GM19455 (cell line): ENCODE results near the gene SLC4A8.

Experiments
- ATAC-seq: cut with Tn5 transposase; IDR thresholded peaks from one replicate; pipeline ENCODE4 v1.9.1; 2021; ENCODE audit not compliant: unreplicated experiment

Gene SLC4A8

DNA sequence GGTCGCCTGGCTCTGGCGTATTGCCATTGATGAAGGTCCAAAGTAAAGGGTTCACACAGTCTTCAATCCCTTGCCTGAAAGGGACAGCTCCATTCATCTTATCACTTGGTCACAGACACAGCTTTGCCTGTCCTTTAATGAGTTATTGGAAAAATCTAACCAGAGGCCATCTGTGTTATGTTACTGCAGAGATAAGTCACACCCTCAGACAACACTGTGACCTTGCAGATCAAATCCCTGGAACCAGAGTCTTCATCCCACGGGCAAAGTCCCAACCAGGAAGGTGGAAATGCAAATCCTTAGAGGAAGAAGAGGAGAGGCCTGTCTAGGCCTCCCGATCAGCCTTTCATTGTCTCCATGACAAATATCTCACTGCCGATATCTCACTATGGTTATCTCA, 98.1 kb downstream of the SLC4A8 start:
- no peak for ATAC-seq

DNA sequence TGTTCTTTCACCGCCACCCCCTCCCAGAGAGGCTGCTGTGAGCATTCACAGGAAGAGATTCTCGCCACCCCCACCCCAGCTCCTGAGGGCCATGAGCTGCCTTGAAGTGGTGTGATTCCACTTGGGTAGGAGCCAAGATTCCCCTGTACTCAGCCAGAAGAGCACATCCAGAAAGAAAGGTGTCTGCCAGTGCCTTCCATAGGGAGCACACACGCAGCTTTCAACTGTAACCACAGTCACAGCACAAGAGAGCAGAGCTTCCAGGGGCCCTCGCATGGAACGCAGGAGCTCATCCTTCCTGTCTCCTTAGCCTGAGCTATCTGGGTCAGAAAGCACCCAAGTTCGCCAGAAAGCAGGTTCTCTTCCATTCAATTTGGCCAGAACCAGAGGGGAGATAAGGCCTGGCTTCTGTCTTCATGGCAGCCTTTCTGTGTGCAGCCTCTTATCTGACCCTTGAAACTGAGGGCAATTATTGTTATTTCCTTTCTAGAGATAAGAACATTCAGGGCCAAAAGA, 99.8 kb downstream of the SLC4A8 start:
- ATAC-seq = no peak

DNA sequence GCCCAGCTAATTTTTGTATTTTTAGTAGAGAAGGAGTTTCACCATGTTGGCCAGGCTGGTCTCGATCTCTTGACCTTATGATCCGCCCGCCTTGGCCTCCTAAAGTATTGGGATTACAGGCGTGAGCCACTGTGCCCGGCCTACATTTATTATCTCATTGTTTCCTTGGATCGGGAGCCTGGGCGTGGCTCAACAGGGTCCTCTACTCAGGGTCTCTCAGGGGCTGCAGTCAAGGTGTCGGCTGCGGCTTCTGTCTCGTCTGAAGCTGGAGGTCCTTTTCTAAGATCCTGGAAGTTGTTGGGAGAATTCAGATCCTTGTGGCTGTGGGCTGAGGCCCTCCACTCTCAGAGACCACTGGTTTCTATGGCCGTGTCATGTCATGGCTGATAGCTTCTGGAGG, 100.9 kb downstream of the SLC4A8 start:
- ATAC-seq = no peak

DNA sequence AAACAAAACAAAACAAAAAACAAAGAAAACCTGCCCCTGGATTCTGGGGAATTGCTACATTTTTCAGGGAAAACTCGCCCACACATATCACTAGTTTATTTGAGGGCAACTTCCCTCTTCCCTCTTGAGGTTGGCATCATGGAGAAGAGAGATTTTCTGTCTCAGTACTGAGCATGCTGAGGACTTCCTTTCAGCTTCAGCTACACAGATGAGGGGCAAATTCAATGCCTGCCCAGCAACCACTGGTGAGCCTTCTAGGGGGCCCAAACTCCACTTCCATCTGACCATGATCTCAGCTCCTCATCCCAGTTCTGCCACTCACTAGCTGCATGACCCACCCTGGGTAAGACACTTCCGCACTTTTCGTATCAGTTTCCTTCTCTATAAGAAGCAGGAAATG, 103.3 kb downstream of the SLC4A8 start:
- no peak for ATAC-seq

DNA sequence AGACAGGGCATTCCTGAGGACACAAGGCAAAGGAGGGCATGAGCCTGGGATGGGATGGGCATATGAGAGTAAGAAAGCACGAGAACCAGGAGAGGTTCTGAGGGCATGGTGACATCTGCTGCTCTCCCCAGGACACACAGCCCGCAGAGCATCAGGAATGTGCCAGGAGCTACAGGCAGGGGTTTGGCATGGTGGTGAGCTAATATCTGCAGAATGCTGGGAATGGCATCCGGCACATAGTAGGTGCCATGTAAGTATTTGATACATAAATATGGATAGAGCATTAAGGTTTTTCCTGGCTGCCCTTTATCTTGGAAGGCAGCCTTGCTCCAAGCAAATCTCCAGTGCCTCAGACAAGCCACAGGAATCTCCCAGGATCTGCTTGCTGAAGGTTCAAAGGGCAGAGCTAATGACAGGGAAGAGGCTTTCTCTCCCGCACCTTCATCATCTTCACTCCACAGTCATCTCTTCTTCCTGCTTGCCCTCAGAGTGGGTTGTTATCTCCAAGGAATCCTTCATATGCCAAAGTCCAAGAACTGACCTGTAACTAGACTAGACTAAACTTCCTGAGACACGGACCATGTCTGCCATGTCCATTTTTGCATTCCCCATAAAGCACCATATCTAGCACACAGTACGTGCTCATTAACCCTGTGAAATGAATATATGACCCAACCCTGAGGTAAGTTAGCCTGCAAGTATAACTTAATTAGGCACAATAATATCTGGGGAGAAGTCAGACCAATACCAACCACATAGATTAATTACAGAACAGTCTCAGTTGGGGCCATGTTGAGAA, 104.4 kb downstream of the SLC4A8 start:
- no peak for ATAC-seq

DNA sequence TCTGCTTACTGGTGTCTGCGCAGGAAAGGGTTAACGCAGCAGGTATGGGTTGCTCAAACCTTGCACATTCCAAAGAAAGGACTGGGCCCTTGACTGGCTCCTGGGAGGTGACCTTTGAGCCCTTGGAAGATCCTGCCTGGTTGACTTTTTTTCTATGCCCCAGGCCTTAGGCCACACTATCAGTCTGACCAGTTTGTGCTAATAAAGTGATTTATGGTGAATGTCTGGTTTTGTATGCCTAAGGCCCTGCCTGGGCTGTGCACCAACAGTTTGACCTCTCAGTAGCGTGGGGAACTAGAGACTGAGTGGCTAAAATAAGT, 105.0 kb downstream of the SLC4A8 start:
- no peak for ATAC-seq

DNA sequence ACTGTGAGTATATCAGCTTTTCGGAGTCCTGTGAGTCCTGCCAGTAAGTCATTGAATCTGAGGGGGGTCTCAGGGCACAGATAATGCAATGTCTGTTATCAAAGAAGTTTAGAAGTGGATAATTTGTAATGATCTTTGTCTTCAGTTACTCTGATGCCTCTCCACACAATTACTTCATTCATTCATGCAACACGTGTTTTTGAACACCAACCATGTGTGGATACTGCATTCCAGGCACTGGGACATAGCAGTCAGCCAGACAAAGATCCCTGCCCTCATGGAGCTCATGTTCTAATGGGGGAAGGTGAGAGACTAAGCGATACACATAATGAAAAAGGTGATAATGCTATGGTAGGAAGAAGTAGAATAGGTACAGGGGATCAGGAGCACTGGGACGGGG, 105.6 kb downstream of the SLC4A8 start:
- no peak for ATAC-seq

DNA sequence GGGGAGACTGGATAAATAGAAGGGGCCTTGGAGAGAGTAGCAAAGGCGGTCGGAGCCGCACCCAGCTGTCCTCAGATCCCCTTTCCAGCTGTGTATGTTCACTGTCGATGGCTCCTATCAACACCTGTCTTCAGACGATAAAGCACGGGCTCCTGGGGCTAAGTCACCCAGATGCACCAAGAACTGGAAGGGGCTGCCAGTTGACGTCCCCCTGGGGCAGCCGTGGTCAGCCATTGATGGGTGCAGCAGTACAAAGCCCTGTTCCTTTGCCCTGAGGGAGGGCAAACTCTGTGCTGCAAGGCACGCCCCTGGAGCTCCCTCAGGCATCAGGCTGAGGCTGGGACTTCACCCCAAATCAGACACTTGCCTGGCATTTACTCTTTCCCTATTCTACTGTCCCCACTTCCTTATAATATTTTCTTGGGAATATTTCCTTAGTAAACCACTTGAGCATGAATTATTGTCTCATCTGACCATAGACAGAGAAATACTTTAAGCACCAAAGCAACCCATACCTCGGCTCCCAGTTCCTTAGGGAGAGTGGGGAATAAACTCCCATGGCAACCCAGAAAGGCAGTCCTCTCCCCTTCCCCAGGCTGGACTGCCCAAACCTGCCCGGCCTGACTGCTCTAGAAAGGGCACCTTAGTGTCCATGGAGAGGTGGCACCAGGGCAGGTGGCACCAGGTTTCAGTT, 106.8 kb downstream of the SLC4A8 start:
- no peak for ATAC-seq

DNA sequence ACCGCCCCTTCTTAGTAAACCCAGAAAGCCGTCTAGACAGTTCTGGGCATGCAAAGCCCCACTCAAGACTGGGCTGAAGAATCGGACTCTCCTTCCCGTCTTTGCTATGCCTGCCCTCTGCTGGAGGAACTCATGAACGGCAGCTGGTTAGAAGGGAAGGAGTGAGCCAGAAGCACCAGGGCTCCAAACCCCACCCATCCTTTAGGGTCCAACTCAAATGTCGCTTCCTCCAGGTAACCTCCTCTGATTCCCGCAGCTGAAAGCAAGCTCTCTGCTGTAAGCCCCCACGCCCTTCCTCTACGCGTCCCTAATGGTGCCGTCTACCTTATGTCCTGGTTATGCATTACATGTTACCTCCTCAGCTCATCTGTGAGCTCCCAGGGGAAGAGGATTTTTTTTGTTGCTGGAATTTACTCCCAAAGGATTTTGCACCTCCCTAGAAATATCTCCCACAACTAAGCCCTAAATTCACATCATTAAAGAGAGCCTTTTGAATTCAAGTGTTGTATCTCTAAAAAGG, 107.4 kb downstream of the SLC4A8 start:
- ATAC-seq = no peak

DNA sequence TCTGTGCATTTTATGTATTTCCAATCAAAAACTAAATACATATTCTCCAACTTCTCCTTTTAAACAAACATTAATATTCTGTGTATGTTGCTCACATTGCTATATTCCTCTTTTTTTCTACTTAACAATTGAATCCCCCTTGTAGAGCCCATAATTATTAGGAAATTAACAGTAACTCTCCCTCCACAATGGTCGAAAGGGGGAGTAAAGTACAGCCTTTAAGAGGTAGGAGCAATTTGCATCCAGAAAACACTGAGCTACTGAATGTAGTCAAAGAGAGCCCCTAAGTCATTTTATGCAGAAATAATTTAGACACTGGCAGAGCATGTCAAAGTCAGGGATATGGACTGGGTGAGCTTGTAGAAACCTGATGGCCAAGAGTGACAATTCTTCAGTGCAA, 109.2 kb downstream of the SLC4A8 start:
- ATAC-seq = no peak

DNA sequence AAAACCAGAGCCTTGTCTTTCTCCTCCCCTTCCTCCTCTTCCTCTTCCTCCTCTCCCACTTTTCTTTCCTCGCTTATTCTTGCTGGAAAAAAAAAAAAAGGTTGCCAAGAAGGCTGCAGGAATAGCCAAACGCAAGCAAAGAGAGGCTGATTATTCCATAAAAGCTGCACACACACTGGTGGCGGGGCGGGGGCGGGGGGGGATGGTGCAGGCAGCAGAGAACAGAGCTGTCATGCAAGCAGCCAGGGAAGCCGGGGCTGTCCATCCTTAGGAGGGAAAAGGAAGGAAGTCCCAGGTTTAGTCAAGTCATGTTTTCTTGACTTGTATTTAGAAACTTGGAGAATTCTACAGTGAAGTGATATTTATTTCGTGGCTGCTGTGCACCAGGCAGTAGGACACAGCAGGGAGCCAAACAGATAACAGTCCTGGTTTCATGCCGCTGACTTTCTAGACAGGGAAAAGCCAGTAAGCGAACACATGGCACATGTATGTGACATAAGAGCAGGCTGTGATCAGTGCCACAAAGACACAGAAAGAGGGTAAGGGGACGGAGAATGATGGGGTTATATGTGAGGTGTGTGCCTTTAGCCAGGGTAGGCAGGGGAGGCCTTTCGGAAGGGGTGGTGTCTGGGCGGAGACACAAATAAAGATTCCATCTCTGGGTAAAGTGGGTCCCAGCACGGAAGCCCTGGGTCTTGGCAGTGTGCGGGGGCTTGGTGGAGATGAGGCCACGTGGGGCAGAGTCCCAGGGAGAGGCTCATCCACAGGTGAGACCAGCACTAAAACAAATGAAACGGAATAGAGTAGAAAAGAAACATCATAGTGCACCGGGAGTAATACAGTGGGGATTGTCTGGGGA, 109.8 kb downstream of the SLC4A8 start:
- no peak for ATAC-seq

DNA sequence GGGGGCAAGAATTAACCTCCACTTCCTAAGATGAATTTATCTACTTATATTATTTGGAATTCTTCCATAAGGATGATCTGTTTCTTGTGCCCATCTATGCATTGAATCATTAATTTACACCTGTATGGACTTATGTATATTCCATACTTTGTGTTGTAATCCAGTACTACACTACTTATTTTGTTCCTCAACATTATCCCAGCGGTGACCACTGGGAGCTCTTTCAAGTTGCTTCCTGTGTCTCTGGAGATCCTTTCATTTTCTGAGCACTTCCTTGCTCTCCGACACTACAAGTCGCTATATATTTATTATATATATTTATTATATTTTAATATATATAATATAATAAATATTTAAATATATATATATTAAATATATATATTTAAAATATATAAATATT, 111.5 kb downstream of the SLC4A8 start:
- ATAC-seq = no peak

DNA sequence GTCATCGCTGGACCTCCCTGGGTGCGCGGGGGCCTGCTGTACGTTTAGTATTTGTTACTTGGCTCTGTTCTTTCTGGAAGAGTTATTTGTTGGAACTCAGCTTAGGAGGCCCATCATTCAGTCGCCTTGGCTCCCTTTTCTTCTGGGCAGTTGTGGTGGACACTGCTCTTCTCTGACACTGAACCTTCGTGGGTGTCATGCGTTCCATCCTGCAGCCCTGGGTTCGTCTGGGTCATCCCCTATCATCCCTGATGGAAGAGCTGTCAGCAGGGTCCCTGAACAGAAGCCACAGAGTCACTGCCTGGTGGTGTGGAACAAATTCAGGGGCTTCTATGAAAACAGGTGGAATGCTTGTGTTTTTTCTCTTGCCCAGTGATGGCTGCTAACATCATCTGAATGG, 113.5 kb downstream of the SLC4A8 start:
- ATAC-seq = no peak

DNA sequence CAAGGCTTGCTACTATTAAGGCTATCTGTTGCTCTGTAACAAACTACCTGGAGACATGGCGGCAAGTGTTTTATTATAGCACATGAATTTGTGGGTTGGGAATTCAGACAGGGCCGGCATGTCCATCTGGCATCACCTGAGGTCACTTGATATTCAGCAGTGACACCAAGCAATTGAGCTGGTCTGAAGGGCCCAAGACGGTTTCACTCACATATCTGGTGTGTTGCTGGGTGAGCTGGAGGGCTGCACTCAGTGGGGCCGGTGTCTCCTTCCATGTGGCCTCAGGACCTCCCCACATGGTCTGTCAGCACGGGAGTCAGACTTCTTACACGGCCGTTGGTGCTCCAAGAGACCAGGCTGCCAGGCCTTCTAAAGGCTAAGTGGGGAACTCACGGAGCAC, 114.0 kb downstream of the SLC4A8 start:
- no peak for ATAC-seq

DNA sequence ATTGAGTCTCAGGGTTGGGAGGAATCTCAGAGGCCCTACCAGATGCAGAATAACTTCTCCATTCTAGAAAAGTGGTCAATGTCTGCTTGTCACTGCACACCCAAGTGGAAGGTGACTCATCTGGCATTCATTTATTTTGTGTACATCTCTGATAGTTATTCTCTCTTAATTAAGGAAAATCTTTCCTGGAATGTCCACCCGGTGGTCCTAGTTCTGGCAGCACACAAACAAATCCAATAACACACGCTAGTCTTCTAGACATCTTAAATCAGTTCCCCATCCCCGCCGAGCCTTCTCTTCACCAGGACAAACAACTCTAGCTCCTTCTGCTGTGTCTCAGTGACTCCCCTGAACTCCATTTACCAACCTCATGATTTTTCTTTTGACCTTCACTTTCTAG, 116.4 kb downstream of the SLC4A8 start:
- no peak for ATAC-seq

DNA sequence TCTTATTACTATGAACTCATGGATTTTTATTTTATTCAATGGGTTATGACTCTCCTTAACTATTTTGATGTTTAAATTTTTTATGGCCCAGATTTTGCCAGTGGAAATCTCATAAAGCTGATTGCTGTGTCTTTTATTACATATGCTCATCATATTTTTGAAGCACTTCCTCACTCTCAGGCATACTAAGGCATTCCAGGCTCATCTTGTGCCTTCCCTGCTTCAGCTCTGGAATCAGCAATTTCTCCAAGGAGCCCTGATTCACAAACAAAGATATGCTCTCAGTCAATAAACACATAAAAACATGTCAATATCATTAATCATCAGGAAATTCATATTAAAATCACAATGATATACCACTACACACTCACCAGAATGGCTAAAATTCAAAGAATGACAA, 121.5 kb downstream of the SLC4A8 start:
- no peak for ATAC-seq

DNA sequence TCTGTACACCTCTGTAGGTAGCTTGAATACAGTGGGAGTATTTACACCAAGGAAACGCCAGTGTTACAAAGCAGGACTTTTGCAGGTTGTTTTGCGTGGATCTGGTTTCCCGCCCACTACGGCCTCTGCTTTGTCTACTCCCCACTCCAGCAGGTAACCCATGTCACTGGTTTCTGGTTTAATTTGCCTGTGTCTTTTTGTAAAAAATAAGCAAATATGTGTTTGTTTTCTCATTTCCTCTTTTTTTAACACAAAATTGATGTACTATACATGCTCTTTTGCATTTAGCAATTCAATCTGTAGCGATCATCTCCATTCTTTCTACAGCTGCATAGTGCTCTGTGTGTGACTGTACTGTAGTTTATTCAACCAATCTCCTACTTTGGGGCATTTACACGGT, 123.0 kb downstream of the SLC4A8 start:
- ATAC-seq = no peak

DNA sequence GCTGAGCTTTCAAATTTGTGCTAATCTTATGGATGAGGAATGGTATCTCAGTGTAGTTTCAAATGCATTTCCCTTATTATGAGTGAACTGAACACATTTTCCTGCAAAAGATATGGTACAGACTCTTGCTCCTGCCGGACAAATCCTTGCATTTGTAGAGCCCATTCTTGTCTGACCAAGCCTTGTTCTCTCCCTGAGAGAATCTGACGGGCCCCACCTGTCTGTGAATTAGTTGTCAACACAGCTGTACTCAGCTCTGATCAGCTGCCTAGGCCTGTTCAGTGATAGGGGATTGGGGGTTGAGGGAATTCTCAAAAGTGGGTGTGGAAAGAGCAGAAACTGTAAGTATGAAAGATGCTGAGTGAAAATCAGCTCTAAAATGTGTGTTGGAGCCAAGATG, 123.6 kb downstream of the SLC4A8 start:
- no peak for ATAC-seq

DNA sequence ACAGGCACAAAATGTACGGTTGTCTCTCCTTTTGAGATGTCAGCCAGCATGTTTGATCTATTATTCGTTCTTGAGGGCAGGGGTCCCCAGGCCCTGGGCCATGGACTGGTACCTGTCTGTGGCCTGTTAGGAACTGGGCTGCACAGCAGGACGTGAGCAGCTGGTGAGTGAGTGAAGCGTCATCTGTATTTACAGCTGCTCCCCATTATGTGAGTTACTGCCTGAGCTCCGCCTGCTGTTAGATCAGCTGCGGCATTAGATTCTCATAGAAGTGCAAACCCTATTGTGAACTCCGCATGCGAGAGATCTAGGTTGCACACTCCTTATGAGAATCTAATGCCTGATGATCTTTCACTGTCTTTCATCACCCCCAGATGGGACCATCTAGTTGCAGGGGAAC, 125.0 kb downstream of the SLC4A8 start:
- no peak for ATAC-seq
